Neural cell (in vitro differentiated cells): ENCODE results near the gene GRID1. TPM values are rescaled to one million over a fixed set of nuclear protein-coding genes. Genes with fewer than 3 reads are reported as not detected.

Experiments
- H2AFZ ChIP-seq: fragments of 200-600, 300-800 bp; sonication (generic), shearing (Covaris generic); 2 replicates; pipeline ENCODE4 v1.6.0; 2014; ENCODE audit warnings: low read depth, mild to moderate bottlenecking, antibody characterized with exemption, low read length, moderate library complexity
- H3F3A ChIP-seq: fragments of 200-600 bp; shearing (Covaris generic); 2 replicates; pipeline ENCODE4 v1.6.1; 2016; ENCODE audit warnings: mild to moderate bottlenecking, moderate library complexity, mixed read lengths, antibody characterized with exemption, low read length; ENCODE audit not compliant: insufficient read depth, poor library complexity, severe bottlenecking
- H3K27ac ChIP-seq: fragments of 200-600, 300-800 bp; sonication (generic), shearing (Covaris generic); 2 replicates; pipeline ENCODE4 v1.5.1; 2014; ENCODE audit warnings: mild to moderate bottlenecking, low read length, moderate library complexity
- H3K27me3 ChIP-seq: fragments of 300-800, 200-600 bp; sonication (generic), shearing (Covaris generic); 2 replicates; pipeline ENCODE4 v1.6.0; 2014; ENCODE audit warnings: mild to moderate bottlenecking, low read depth, low read length, moderate library complexity; ENCODE audit not compliant: insufficient read depth
- H3K36me3 ChIP-seq: fragments of 300-800, 200-600 bp; sonication (generic), shearing (Covaris generic); 2 replicates; pipeline ENCODE4 v1.5.1; 2014; ENCODE audit warnings: mild to moderate bottlenecking, antibody characterized with exemption, low read length, moderate library complexity; ENCODE audit not compliant: insufficient read depth
- H3K4me2 ChIP-seq: fragments of 300-800, 200-600 bp; sonication (generic), shearing (Covaris generic); 2 replicates; pipeline ENCODE4 v1.6.0; 2014; ENCODE audit warnings: mild to moderate bottlenecking, low read length
- H3K4me3 ChIP-seq: fragments of 300-800, 200-600 bp; sonication (generic), shearing (Covaris generic); 2 replicates; pipeline ENCODE4 v1.5.1; 2014; ENCODE audit warnings: mild to moderate bottlenecking, low read length, moderate library complexity
- H3K79me2 ChIP-seq: fragments of 200-600 bp; shearing (Covaris generic); replicated peaks from 2 replicates; pipeline ENCODE4 v1.6.0; 2014; ENCODE audit warnings: mild to moderate bottlenecking, low read length, moderate library complexity; ENCODE audit not compliant: insufficient read depth
- H3K9ac ChIP-seq: fragments of 300-800, 200-600 bp; sonication (generic), shearing (Covaris generic); 2 replicates; pipeline ENCODE4 v1.6.1; 2016; ENCODE audit warnings: mild to moderate bottlenecking, low read length, mixed read lengths
- H3K9me2 ChIP-seq: fragments of 200-600 bp; shearing (Covaris generic); 2 replicates; pipeline ENCODE4 v1.6.1; 2016; ENCODE audit warnings: mild to moderate bottlenecking, low read length, mixed read lengths; ENCODE audit not compliant: insufficient read depth
- H3K9me3 ChIP-seq: fragments of 200-600, 300-800 bp; sonication (generic), shearing (Covaris generic); 2 replicates; pipeline ENCODE4 v1.6.1; 2016; ENCODE audit warnings: mild to moderate bottlenecking, mixed run types, low read length, moderate library complexity, mixed read lengths
- H4K20me1 ChIP-seq: fragments of 200-600 bp; shearing (Covaris generic); 2 replicates; pipeline ENCODE4 v1.6.1; 2016; ENCODE audit warnings: mild to moderate bottlenecking, mixed run types; ENCODE audit not compliant: insufficient read depth
- EP300 ChIP-seq: fragments of 450-650 bp; conservative IDR thresholded peaks from 2 replicates; pipeline ENCODE4 v1.6.1; 2014; ENCODE audit warnings: antibody characterized with exemption, mild to moderate bottlenecking, moderate library complexity; ENCODE audit not compliant: poor library complexity, severe bottlenecking
- EZH2 ChIP-seq: fragments of 200-600, 300-800 bp; shearing (Covaris generic), sonication (generic); IDR thresholded peaks from 2 replicates; pipeline ENCODE4 v1.6.1; 2014; ENCODE audit warnings: antibody characterized with exemption, low read length, borderline replicate concordance, mild to moderate bottlenecking; ENCODE audit not compliant: insufficient read depth, poor library complexity, severe bottlenecking
- MXI1 ChIP-seq: fragments of 450-650 bp; conservative IDR thresholded peaks from 2 replicates; pipeline ENCODE4 v1.6.1; 2014; ENCODE audit warnings: antibody characterized with exemption, mild to moderate bottlenecking; ENCODE audit not compliant: poor library complexity, severe bottlenecking
- POLR2AphosphoS5 ChIP-seq: IDR thresholded peaks from 2 replicates; pipeline ENCODE4 v1.6.1; 2012
- RAD21 ChIP-seq: fragments of 450-650 bp; conservative IDR thresholded peaks from 2 replicates; pipeline ENCODE4 v1.6.1; 2014; ENCODE audit warnings: antibody characterized with exemption, mild to moderate bottlenecking, moderate library complexity
- SMC3 ChIP-seq: fragments of 450-650 bp; conservative IDR thresholded peaks from 2 replicates; pipeline ENCODE4 v1.6.1; 2014; ENCODE audit warnings: antibody characterized with exemption, mild to moderate bottlenecking, moderate library complexity; ENCODE audit not compliant: poor library complexity
- TAF1 ChIP-seq: IDR thresholded peaks from 2 replicates; pipeline ENCODE4 v1.6.1; 2012; ENCODE audit warnings: low read depth
- polyA plus RNA-seq: library from polyadenylated mRNA; depleted of rRNA; stranded (reverse); fragments of >200 nt; gene quantifications from 2 replicates; pipeline ENCODE4 v1.2.3, GENCODE V29; 2014
- TF ChIP-seq, protein P1 (sequence below): IDR thresholded peaks from 2 replicates; pipeline ENCODE4 v1.6.1; 2012; ENCODE audit warnings: borderline replicate concordance
- TF ChIP-seq, protein P2 (sequence below): fragments of 450-650 bp; IDR thresholded peaks from 2 replicates; pipeline ENCODE4 v1.5.1; 2014; ENCODE audit warnings: antibody characterized with exemption, mild to moderate bottlenecking, moderate library complexity; ENCODE audit not compliant: poor library complexity, severe bottlenecking

The GRID1 gene
- polyA plus RNA-seq, 1 donor from 2014 or later = 7.3 TPM

DNA sequence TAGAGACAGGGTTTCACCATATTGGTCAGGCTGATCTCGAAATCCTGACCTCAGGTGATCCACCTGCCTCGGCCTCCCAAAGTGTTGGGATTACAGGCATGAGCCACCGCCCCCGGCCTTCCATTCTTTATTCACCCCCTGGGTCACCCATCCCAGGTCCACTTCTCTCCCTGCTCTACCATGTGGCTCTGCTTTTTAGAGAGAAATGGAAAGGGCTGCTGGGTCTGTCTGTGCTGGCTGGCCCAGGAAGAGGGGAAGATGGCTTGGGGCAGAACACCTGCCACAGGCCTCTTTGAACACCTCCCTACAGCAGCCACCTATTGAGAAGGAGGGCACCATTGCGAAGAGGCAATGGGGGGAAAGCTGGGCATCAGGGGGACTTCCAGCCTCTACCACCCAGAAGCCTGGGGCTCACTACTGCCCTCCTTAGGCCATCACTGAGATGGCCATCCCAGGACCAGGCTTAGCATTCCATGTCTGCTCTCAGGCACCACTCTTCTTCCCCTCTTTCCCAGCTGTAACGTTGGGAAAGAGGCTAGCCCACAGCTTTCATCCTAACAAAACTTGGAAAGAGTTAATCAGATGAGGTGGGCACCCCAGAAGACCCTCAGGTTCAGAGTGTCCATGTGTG is 256.3 kb downstream of the GRID1 start:
- no peaks in the 10 kb centered on the region for H3K36me3 ChIP-seq
- H3K9me3 ChIP-seq = no peaks in the 10 kb centered on the region
- no peaks in the 10 kb centered on the region for H3F3A ChIP-seq
- H2AFZ ChIP-seq = no peak overlapping the region
- no peaks in the 10 kb centered on the region for H4K20me1 ChIP-seq
- no peak overlapping the region for H3K9ac ChIP-seq
- TF ChIP-seq EP300 = no peak
- TF ChIP-seq TAF1 = no peak
- TF ChIP-seq, protein P1, sequence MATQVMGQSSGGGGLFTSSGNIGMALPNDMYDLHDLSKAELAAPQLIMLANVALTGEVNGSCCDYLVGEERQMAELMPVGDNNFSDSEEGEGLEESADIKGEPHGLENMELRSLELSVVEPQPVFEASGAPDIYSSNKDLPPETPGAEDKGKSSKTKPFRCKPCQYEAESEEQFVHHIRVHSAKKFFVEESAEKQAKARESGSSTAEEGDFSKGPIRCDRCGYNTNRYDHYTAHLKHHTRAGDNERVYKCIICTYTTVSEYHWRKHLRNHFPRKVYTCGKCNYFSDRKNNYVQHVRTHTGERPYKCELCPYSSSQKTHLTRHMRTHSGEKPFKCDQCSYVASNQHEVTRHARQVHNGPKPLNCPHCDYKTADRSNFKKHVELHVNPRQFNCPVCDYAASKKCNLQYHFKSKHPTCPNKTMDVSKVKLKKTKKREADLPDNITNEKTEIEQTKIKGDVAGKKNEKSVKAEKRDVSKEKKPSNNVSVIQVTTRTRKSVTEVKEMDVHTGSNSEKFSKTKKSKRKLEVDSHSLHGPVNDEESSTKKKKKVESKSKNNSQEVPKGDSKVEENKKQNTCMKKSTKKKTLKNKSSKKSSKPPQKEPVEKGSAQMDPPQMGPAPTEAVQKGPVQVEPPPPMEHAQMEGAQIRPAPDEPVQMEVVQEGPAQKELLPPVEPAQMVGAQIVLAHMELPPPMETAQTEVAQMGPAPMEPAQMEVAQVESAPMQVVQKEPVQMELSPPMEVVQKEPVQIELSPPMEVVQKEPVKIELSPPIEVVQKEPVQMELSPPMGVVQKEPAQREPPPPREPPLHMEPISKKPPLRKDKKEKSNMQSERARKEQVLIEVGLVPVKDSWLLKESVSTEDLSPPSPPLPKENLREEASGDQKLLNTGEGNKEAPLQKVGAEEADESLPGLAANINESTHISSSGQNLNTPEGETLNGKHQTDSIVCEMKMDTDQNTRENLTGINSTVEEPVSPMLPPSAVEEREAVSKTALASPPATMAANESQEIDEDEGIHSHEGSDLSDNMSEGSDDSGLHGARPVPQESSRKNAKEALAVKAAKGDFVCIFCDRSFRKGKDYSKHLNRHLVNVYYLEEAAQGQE = no peak
- TF ChIP-seq, protein P2, sequence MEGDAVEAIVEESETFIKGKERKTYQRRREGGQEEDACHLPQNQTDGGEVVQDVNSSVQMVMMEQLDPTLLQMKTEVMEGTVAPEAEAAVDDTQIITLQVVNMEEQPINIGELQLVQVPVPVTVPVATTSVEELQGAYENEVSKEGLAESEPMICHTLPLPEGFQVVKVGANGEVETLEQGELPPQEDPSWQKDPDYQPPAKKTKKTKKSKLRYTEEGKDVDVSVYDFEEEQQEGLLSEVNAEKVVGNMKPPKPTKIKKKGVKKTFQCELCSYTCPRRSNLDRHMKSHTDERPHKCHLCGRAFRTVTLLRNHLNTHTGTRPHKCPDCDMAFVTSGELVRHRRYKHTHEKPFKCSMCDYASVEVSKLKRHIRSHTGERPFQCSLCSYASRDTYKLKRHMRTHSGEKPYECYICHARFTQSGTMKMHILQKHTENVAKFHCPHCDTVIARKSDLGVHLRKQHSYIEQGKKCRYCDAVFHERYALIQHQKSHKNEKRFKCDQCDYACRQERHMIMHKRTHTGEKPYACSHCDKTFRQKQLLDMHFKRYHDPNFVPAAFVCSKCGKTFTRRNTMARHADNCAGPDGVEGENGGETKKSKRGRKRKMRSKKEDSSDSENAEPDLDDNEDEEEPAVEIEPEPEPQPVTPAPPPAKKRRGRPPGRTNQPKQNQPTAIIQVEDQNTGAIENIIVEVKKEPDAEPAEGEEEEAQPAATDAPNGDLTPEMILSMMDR = no peak
- no peak for TF ChIP-seq RAD21
- TF ChIP-seq EZH2 = no peak
- no peak for TF ChIP-seq SMC3
- TF ChIP-seq POLR2AphosphoS5 = no peak
- no peak for TF ChIP-seq MXI1
- no peaks in the 10 kb centered on the region for H3K79me2 ChIP-seq
- H3K27ac ChIP-seq = no peak overlapping the region
- H3K4me2 ChIP-seq = no peak overlapping the region
- H3K4me3 ChIP-seq = no peak overlapping the region
- H3K27me3 ChIP-seq = no peaks in the 10 kb centered on the region
- no peaks in the 10 kb centered on the region for H3K9me2 ChIP-seq

DNA sequence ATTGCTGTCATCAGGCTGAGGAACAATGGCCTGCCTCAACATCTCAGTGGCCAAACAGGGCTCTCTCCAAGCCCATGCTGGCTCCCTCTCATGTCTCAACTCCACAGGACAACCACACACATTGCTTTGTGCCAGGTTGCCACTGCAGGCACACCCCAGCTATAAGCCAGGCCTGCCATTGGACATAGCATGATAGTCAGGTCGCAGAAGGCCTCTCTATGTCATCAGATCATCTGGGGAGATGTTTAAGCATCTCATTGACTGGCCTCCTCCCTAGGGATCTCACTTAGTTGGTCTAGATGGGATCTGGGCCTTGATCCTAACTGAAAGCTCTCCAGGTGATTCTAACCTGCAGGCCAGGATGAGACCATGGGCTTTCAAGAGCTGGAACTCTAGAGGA is 257.2 kb downstream of the GRID1 start:
- H3K79me2 ChIP-seq = no peaks in the 10 kb centered on the region
- no peaks in the 10 kb centered on the region for H3K9me2 ChIP-seq
- H3K27me3 ChIP-seq = no peaks in the 10 kb centered on the region
- H3K9ac ChIP-seq = no peak overlapping the region
- H2AFZ ChIP-seq = no peak overlapping the region
- H3K9me3 ChIP-seq = no peaks in the 10 kb centered on the region
- no peak overlapping the region for H3K4me2 ChIP-seq
- no peak overlapping the region for H3K27ac ChIP-seq
- H3K36me3 ChIP-seq = no peaks in the 10 kb centered on the region
- no peaks in the 10 kb centered on the region for H3F3A ChIP-seq
- H4K20me1 ChIP-seq = no peaks in the 10 kb centered on the region
- TF ChIP-seq MXI1 (no peak), TAF1 (no peak), RAD21 (no peak), EZH2 (no peak), EP300 (no peak), SMC3 (no peak), POLR2AphosphoS5 (no peak)
- TF ChIP-seq, protein P2 = no peak
- TF ChIP-seq, protein P1 = no peak
- no peak overlapping the region for H3K4me3 ChIP-seq
